Panc1 (cell line): ENCODE results near the gene MYO7A. TPM values are rescaled to one million over a fixed set of nuclear protein-coding genes. Genes with fewer than 3 reads are reported as not detected.

Experiments used
- ATAC-seq: fragments of 200-7000 bp; cut with Tn5 transposase; 2 replicates; pipeline ENCODE4 v1.9.1; 2020; ENCODE audit warnings: mild to moderate bottlenecking, moderate library complexity
- BruUV-seq: library from RNA; stranded (reverse); fragments of 400-500 nt; replicated peaks from 2 replicates; lab custom pipeline; 2021; lab: Mats Ljungman, UMichigan
- CTCF ChIA-PET: fragments of 300-600 bp; sonication (Branson Sonifier 250); formaldehyde crosslinking; loops from one replicate; lab custom pipeline; 2022; ENCODE audit warnings: antibody characterized with exemption; lab: Charles Lee
- POLR2A ChIA-PET: fragments of 300-600 bp; sonication (Branson Sonifier 250); formaldehyde crosslinking; loops from one replicate; lab custom pipeline; 2022; ENCODE audit warnings: antibody characterized with exemption; lab: Charles Lee
- DNase-seq: peaks from one replicate; pipeline ENCODE4 v3.0.0-alpha.2; 2010; ENCODE audit warnings: low read depth, low spot score
- H3K27ac ChIP-seq: 2 replicates; pipeline ENCODE4 v1.5.1; 2011; ENCODE audit warnings: mild to moderate bottlenecking, low read length, inconsistent platforms
- H3K27me3 ChIP-seq: fragments of 200-500 bp; sonication (Bioruptor generic); 2 replicates; pipeline ENCODE4 v1.6.0; 2014; ENCODE audit warnings: low read length, inconsistent platforms; ENCODE audit not compliant: control insufficient read depth, insufficient read depth
- H3K36me3 ChIP-seq: fragments of 200-500 bp; sonication (Bioruptor generic); 2 replicates; pipeline ENCODE4 v1.5.1; 2014; ENCODE audit warnings: inconsistent platforms, mild to moderate bottlenecking, low read length, moderate library complexity; ENCODE audit not compliant: control insufficient read depth, insufficient read depth
- H3K4me1 ChIP-seq: 2 replicates; pipeline ENCODE4 v1.5.1; 2011; ENCODE audit warnings: inconsistent platforms, mild to moderate bottlenecking, low read length, moderate library complexity; ENCODE audit not compliant: control insufficient read depth, insufficient read depth
- H3K4me3 ChIP-seq, 2 experiments: 2 replicates each; pipeline ENCODE4 v1.5.1; 2011 to 2012; ENCODE audit warnings: low read depth in 2 of 2, low read length in 2 of 2, mild to moderate bottlenecking in 2 of 2, inconsistent platforms in 1 of 2, moderate library complexity in 1 of 2
- H3K9me3 ChIP-seq: fragments of 200-500 bp; sonication (Bioruptor generic); 2 replicates; pipeline ENCODE4 v1.5.1; 2014; ENCODE audit warnings: low read depth, mild to moderate bottlenecking, inconsistent platforms, low read length, moderate library complexity; ENCODE audit not compliant: control insufficient read depth, insufficient read depth
- CTCF ChIP-seq: fragments of 450-650 bp; IDR thresholded peaks from 2 replicates; pipeline ENCODE4 v1.5.1; 2017; ENCODE audit warnings: mild to moderate bottlenecking
- POLR2AphosphoS5 ChIP-seq: IDR thresholded peaks from 2 replicates; pipeline ENCODE4 v1.6.1; 2012; ENCODE audit warnings: mild to moderate bottlenecking, low read depth, low read length, moderate library complexity
- REST ChIP-seq, 2 experiments: IDR thresholded peaks; 2 replicates each; pipeline ENCODE4 v1.6.1; 2011 to 2012; ENCODE audit warnings: low read depth in 2 of 2, control low read depth in 1 of 2, low read length in 1 of 2, mild to moderate bottlenecking in 1 of 2, moderate library complexity in 1 of 2; ENCODE audit not compliant: insufficient read depth in 1 of 2
- SIN3A ChIP-seq: IDR thresholded peaks from 2 replicates; pipeline ENCODE4 v1.6.1; 2012; ENCODE audit warnings: low read depth, mild to moderate bottlenecking, low read length, moderate library complexity, borderline replicate concordance; ENCODE audit not compliant: insufficient read depth
- TCF7L2 ChIP-seq: IDR thresholded peaks from 2 replicates; pipeline ENCODE4 v1.6.1; 2011; ENCODE audit warnings: mild to moderate bottlenecking, low read depth, low read length, inconsistent platforms
- in situ Hi-C: cut with HindIII; loops from 2 replicates; pipeline ENCODE4 v1.10.0; 2016; ENCODE audit warnings: low sequenced_read_pairs, low pct_unique_long_range_greater_than_20kb
- intact Hi-C: fragments of 100-400 bp; cut with micrococcal nuclease; formaldehyde crosslinking; loops from one replicate; pipeline ENCODE4 v1.10.0; 2022; ENCODE audit not compliant: unreplicated experiment
- total RNA-seq: library from RNA; stranded (reverse); gene quantifications from one replicate; pipeline ENCODE4 v1.2.1, GENCODE V29; 2021; ENCODE audit not compliant: unreplicated experiment

Gene MYO7A
- total RNA-seq, 1 experiment from 2014 or later = 1.3 TPM

- no peaks in the 10 kb centered on the region for H3K36me3 ChIP-seq
- H3K9me3 ChIP-seq = no peaks in the 10 kb centered on the region
- ChIA-PET POLR2A (no interaction called here), CTCF (interaction anchor here (0.6 kb wide), 1 partner anchor 389 kb away, joined by 4 read pairs; no protein-coding TSS in a partner anchor)
- no TSS peak for BruUV-seq
- H3K4me3 ChIP-seq = no peak overlapping the region
- H3K4me1 ChIP-seq = peaks cover 7% of the 10 kb centered on the region; the same call in 1 of the 2 replicates
- intact Hi-C loops (no loop called here), in situ Hi-C loops (no loop called here)
- DNase-seq = no peak
- ATAC-seq = no peak
- no peak for TF ChIP-seq SIN3A
- TF ChIP-seq REST (IDR thresholded peaks at IDR 0.05; ENCODE audit: insufficient read depth in 1 of 2, low read depth in 2 of 2, low read length in 1 of 2) = no peak
- TF ChIP-seq CTCF = no peak
- no peak for TF ChIP-seq TCF7L2
- no peak for TF ChIP-seq POLR2AphosphoS5
- no peaks in the 10 kb centered on the region for H3K27me3 ChIP-seq
- no peak overlapping the region for H3K27ac ChIP-seq
These were observed 3.5 kb downstream of the MYO7A start for GRCh38 chr11:77131560-77131959.

- ATAC-seq (no peak), DNase-seq (no peak)
- H3K9me3 ChIP-seq = no peaks in the 10 kb centered on the region
- in situ Hi-C loops (no loop called here), intact Hi-C loops (no loop called here)
- H3K4me3 ChIP-seq = no peak overlapping the region
- POLR2A ChIA-PET = no interaction called here
- no peak overlapping the region for H3K27ac ChIP-seq
- no TSS peak for BruUV-seq
- no peaks in the 10 kb centered on the region for H3K36me3 ChIP-seq
- no peaks in the 10 kb centered on the region for H3K27me3 ChIP-seq
- 0 out of 2 replicates have a peak, but pooled peaks cover 2% of the 10 kb centered on the region for H3K4me1 ChIP-seq
- CTCF ChIA-PET = no interaction called here
- TF ChIP-seq REST (IDR thresholded peaks at IDR 0.05; ENCODE audit: insufficient read depth in 1 of 2, low read depth in 2 of 2, low read length in 1 of 2) (no peak), POLR2AphosphoS5 (no peak)
These were observed 7.0 kb downstream of the MYO7A start for GRCh38 chr11:77135069-77135468.
